ENCODE measurements around the gene PLEKHH2. TPM values are rescaled to one million over a fixed set of nuclear protein-coding genes. Genes with fewer than 3 reads are reported as not detected.

PLEKHH2 gene
- total and polyA plus RNA-seq, 11 donors: 0.10 to 6.5 (median 1.2) TPM

GRCh38 chr2:43745457-43745856 lies 108.4 kb downstream of the PLEKHH2 start:
- 56 to 79% (median 69%) methylated on average over 3 of the region's 3 CpGs for WGBS, 4 donors
- TF ChIP-seq POLR2A (IDR thresholded peaks at IDR 0.05) (no peak), CTCF (IDR thresholded peaks at IDR 0.05) (no peak)
- peak overlapping the region in 3 of 12 donors; percentile 31 to 63 (median 41) for H3K27ac ChIP-seq
- peaks cover 0 to 18% (median 0%) of the 10 kb centered on the region in 12 donors for H3K4me1 ChIP-seq
- no peaks in the 10 kb centered on the region for H3K27me3 ChIP-seq
- no peak for ATAC-seq
- H3K4me3 ChIP-seq: no peak overlapping the region
- no peak for DNase-seq
- peaks cover 0 to 35% (median 0%) of the 10 kb centered on the region in 9 donors for H3K36me3 ChIP-seq
- intact Hi-C loops (cut with DNase I): no loop called here
- H3K9me3 ChIP-seq: no peaks in the 10 kb centered on the region

GRCh38 chr2:43748333-43748732 lies 111.3 kb downstream of the PLEKHH2 start:
- no peak for ATAC-seq
- Histone ChIP-seq H3K9me3 (no peaks in the 10 kb centered on the region), H3K27ac (no peak overlapping the region), H3K4me1 (peaks cover 0 to 23% (median 0%) of the 10 kb centered on the region in 12 donors), H3K27me3 (no peaks in the 10 kb centered on the region), H3K36me3 (peaks cover 0 to 12% (median 0%) of the 10 kb centered on the region in 9 donors), H3K4me3 (no peak overlapping the region)
- TF ChIP-seq CTCF (IDR thresholded peaks at IDR 0.05): no peak
- TF ChIP-seq POLR2A (IDR thresholded peaks at IDR 0.05): no peak
- DNase-seq: no peak
- WGBS, 4 donors: 53 to 73% (median 67%) methylated on average over 5 of the region's 5 CpGs
- intact Hi-C loops (cut with DNase I): no loop called here

- no peak overlapping the region for H3K27ac ChIP-seq
- ATAC-seq: no peak
- no peaks in the 10 kb centered on the region for H3K9me3 ChIP-seq
- TF ChIP-seq CTCF (IDR thresholded peaks at IDR 0.05) (no peak), POLR2A (IDR thresholded peaks at IDR 0.05) (no peak)
- no peak for DNase-seq
- peaks cover 0 to 23% (median 0%) of the 10 kb centered on the region in 12 donors for H3K4me1 ChIP-seq
- WGBS, 4 donors: 55 to 74% (median 64%) methylated on average over 3 of the region's 3 CpGs
- H3K36me3 ChIP-seq: peaks cover 0 to 6% (median 0%) of the 10 kb centered on the region in 9 donors
- intact Hi-C loops (cut with DNase I): no loop called here
- no peaks in the 10 kb centered on the region for H3K27me3 ChIP-seq
- H3K4me3 ChIP-seq: no peak overlapping the region
These were observed 112.5 kb downstream of the PLEKHH2 start for GRCh38 chr2:43749583-43749982.

- no peak for ATAC-seq
- Histone ChIP-seq H3K27ac (no peak overlapping the region), H3K36me3 (peaks cover 0 to 6% (median 0%) of the 10 kb centered on the region in 9 donors), H3K4me3 (no peak overlapping the region), H3K27me3 (no peaks in the 10 kb centered on the region), H3K4me1 (peaks cover 0 to 16% (median 0%) of the 10 kb centered on the region in 12 donors), H3K9me3 (no peaks in the 10 kb centered on the region)
- TF ChIP-seq CTCF (IDR thresholded peaks at IDR 0.05) (no peak), POLR2A (IDR thresholded peaks at IDR 0.05) (no peak)
- WGBS, 4 donors: 79 to 87% (median 83%) methylated on average over 5 of the region's 5 CpGs
- intact Hi-C loops (cut with DNase I): no loop called here
- no peak for DNase-seq
These were observed 114.5 kb downstream of the PLEKHH2 start for GRCh38 chr2:43751476-43751990.
